PC-3 (cell line): ENCODE results near the gene FLNB.

Experiments
- EZH2 ChIP-seq: fragments of 300-600 bp; sonication (generic); IDR thresholded peaks from one replicate; pipeline ENCODE4 v1.6.1; 2017; ENCODE audit warnings: antibody characterized with exemption, mild to moderate bottlenecking, low read length; ENCODE audit not compliant: unreplicated experiment
- EZH2phosphoT487 ChIP-seq: fragments of 300-600 bp; sonication (generic); IDR thresholded peaks from 2 replicates; pipeline ENCODE4 v1.6.1; 2018; ENCODE audit warnings: mild to moderate bottlenecking, antibody characterized with exemption, low read length, borderline replicate concordance
- TF ChIP-seq, protein P1 (sequence below): fragments of 300-600 bp; sonication (generic); conservative IDR thresholded peaks from 2 replicates; pipeline ENCODE4 v1.5.1; 2017; ENCODE audit warnings: antibody characterized with exemption, low read depth, mild to moderate bottlenecking, low read length

DNA sequence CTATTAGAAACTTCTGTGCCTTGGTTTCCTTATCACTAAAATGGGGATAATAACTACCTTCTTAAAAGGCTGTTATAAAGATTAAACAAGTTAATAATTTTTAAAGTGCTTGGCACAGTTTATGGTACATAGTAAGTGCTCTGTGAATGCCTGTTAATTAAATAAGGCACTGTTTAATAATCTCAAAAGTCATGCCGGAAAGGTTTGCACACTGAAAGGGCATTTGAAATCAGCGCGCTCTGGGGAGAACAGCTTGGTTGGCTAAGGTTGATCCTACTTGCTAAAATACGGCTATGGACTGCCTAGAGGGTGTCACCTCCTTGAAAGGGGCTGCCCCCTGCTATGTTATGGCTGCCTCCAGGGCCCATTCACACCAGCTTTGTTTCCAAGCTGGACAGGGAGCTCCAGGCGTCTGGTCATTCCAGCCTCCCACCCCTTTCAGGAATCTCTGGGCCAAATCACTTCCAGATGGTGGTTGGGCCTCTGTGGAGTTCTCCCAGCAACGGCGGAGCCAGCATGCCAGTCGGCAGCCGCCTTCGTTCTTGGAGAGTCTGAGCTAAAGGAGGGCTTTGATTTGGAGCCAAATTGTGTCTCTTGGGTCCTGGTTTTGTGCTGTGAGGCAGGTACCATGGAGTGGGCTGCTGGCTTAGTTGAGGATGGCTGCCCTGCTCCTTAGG lies 5.9 kb downstream of the FLNB start:
- TF ChIP-seq, protein P1, sequence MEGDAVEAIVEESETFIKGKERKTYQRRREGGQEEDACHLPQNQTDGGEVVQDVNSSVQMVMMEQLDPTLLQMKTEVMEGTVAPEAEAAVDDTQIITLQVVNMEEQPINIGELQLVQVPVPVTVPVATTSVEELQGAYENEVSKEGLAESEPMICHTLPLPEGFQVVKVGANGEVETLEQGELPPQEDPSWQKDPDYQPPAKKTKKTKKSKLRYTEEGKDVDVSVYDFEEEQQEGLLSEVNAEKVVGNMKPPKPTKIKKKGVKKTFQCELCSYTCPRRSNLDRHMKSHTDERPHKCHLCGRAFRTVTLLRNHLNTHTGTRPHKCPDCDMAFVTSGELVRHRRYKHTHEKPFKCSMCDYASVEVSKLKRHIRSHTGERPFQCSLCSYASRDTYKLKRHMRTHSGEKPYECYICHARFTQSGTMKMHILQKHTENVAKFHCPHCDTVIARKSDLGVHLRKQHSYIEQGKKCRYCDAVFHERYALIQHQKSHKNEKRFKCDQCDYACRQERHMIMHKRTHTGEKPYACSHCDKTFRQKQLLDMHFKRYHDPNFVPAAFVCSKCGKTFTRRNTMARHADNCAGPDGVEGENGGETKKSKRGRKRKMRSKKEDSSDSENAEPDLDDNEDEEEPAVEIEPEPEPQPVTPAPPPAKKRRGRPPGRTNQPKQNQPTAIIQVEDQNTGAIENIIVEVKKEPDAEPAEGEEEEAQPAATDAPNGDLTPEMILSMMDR, result no peak
- TF ChIP-seq EZH2 (no peak), EZH2phosphoT487 (no peak)
